HepG2 (cell line): ENCODE measurements around the gene FGF4. TPM values are rescaled to one million over a fixed set of nuclear protein-coding genes. Genes with fewer than 3 reads are reported as not detected.

Experiments used
- ATAC-seq: fragments of 200-7000 bp; cut with Tn5 transposase; 3 replicates; pipeline ENCODE4 v1.9.1; 2020; ENCODE audit warnings: mild to moderate bottlenecking, moderate library complexity
- BruUV-seq: library from RNA; stranded (reverse); fragments of 400-500 nt; replicated peaks from 2 replicates; lab custom pipeline; 2021; lab: Mats Ljungman, UMichigan
- CTCF ChIA-PET: fragments of 300-600 bp; formaldehyde crosslinking; extraction: SDS; loops from one replicate; lab custom pipeline; 2021; ENCODE audit warnings: low total read pairs, inconsistent platforms, low intra/inter-chr PET ratio; lab: Yijun Ruan, JAX
- POLR2A ChIA-PET: fragments of 350-600 bp; sonication (Branson Sonifier 250); formaldehyde crosslinking; loops from one replicate; lab custom pipeline; 2020; ENCODE audit warnings: antibody characterized with exemption, inconsistent platforms; lab: Yijun Ruan, JAX
- DNase-seq: peaks from one replicate; pipeline ENCODE4 v3.0.0-alpha.2; 2015; ENCODE audit warnings: low spot score
- FAIRE-seq: peaks from 3 replicates; lab custom pipeline; 2011; peaks lifted over from hg19 to GRCh38; lab: Jason Lieb, UNC
- H2AFZ ChIP-seq: one replicate; pipeline ENCODE4 v1.6.1; 2011; ENCODE audit warnings: low read length, inconsistent platforms
- H3K27ac ChIP-seq: fragments of 300-600 bp; 3 replicates; pipeline ENCODE4 v1.8.0; 2011; ENCODE audit warnings: mixed run types, mild to moderate bottlenecking, mixed read lengths, low read length, inconsistent platforms; ENCODE audit not compliant: insufficient read depth; ENCODE audit errors: extremely low read length
- H3K27me3 ChIP-seq, 2 experiments: fragments of 200-600 bp in 1 of 2; 2 replicates in 1 of 2; 3 replicates in 1 of 2; pipeline versions ENCODE4 v1.6.0 to v1.8.0; 2011; ENCODE audit warnings: low read length in 2 of 2, mild to moderate bottlenecking in 2 of 2, moderate library complexity in 2 of 2, inconsistent platforms in 1 of 2; ENCODE audit not compliant: insufficient read depth in 2 of 2, control insufficient read depth in 1 of 2
- H3K36me3 ChIP-seq, 2 experiments: fragments of 200-600 bp in 1 of 2; replicated peaks in 1 of 2; 2 replicates in 1 of 2; 3 replicates in 1 of 2; pipeline versions ENCODE4 v1.5.1 to v1.8.0; 2011; ENCODE audit warnings: low read length in 2 of 2, inconsistent platforms in 1 of 2; ENCODE audit not compliant: insufficient read depth in 2 of 2, control insufficient read depth in 1 of 2
- H3K4me1 ChIP-seq: 2 replicates; pipeline ENCODE4 v1.5.1; 2012; ENCODE audit warnings: low read length, inconsistent platforms; ENCODE audit not compliant: insufficient read depth
- H3K4me2 ChIP-seq: 2 replicates; pipeline ENCODE4 v1.6.0; 2011; ENCODE audit warnings: low read depth, low read length, inconsistent platforms
- H3K4me3 ChIP-seq, 3 experiments: fragments of 200-600 bp in 1 of 3; sonication (generic), shearing (Covaris generic) in 1 of 3; replicated peaks in 1 of 3; 2 replicates each; pipeline ENCODE4 v1.5.1; 2011 to 2016; ENCODE audit warnings: low read length in 3 of 3, inconsistent platforms in 2 of 3, low read depth in 2 of 3, mild to moderate bottlenecking in 2 of 3, control low read depth in 1 of 3, mixed read lengths in 1 of 3; ENCODE audit not compliant: insufficient read depth in 1 of 3
- H3K79me2 ChIP-seq: one replicate; pipeline ENCODE4 v1.6.1; 2011; ENCODE audit warnings: low read length, inconsistent platforms; ENCODE audit not compliant: insufficient read depth
- H3K9ac ChIP-seq: 2 replicates; pipeline ENCODE4 v1.6.0; 2011; ENCODE audit warnings: mild to moderate bottlenecking, low read depth, low read length, inconsistent platforms; ENCODE audit not compliant: insufficient read depth
- H3K9me3 ChIP-seq: 2 replicates; pipeline ENCODE4 v1.5.1; 2012; ENCODE audit warnings: mild to moderate bottlenecking, low read length
- H4K20me1 ChIP-seq: 2 replicates; pipeline ENCODE4 v1.6.0; 2011; ENCODE audit warnings: inconsistent platforms, mild to moderate bottlenecking, low read length, moderate library complexity; ENCODE audit not compliant: insufficient read depth
- ZNF431 ChIP-seq: sonication (generic); formaldehyde crosslinking; IDR thresholded peaks from 2 replicates; pipeline ENCODE4 v1.9.0; 2022; ENCODE audit warnings: missing genetic modification reagents, low read depth, mild to moderate bottlenecking, borderline replicate concordance
- ZNF629 ChIP-seq: sonication (generic); formaldehyde crosslinking; conservative IDR thresholded peaks from 2 replicates; pipeline ENCODE4 v1.5.0; 2020; ENCODE audit warnings: missing genetic modification reagents
- ZNF772 ChIP-seq: sonication (generic); formaldehyde crosslinking; IDR thresholded peaks from 2 replicates; pipeline ENCODE4 v1.5.0; 2020; ENCODE audit warnings: mild to moderate bottlenecking, missing genetic modification reagents
- WGBS: methylation state at CpG from one replicate; pipeline ENCODE4 v1.1.6; 2017; ENCODE audit warnings: low lambda C conversion rate; 5-methylcytosine and 5-hydroxymethylcytosine counted together
- in situ Hi-C: cut with HindIII; loops from 2 replicates; pipeline ENCODE4 v1.10.0; 2017; ENCODE audit warnings: low pct_unique_long_range_greater_than_20kb; ENCODE audit not compliant: extremely low pct_ligation_motif_present
- intact Hi-C: fragments of 100-400 bp; cut with micrococcal nuclease; formaldehyde crosslinking; loops from one replicate; pipeline ENCODE4 v1.10.0; 2022; ENCODE audit not compliant: unreplicated experiment
- polyA plus RNA-seq, 8 experiments: library from polyadenylated mRNA; depleted of rRNA in 3 of 8; stranded (reverse) in 7 of 8; unstranded in 1 of 8; fragments of >200 nt; fragmentation: Illumina TruSeq in 4 of 8; extraction: Trizol in 4 of 8; gene quantifications; 2 replicates each; pipeline versions ENCODE4 v1.2.1 to v1.2.3, GENCODE V29; 2011 to 2016; ENCODE audit warnings: low read depth in 4 of 8, missing spikeins in 1 of 8, mixed read lengths in 1 of 8; ENCODE audit not compliant: insufficient read depth in 1 of 8
- total RNA-seq, 5 experiments: library from RNA; depleted of rRNA; stranded (reverse); fragments of >200 nt; fragmentation: Illumina TruSeq; extraction: Trizol; gene quantifications; 2 replicates each; pipeline ENCODE4 v1.2.3, GENCODE V29; 2016; ENCODE audit warnings: low read depth in 1 of 5

The FGF4 gene
- total and polyA plus RNA-seq, 2 of the 13 experiments (the other 11 are each of a cell fraction or from before 2014, with no cell fraction given): not detected

DNA sequence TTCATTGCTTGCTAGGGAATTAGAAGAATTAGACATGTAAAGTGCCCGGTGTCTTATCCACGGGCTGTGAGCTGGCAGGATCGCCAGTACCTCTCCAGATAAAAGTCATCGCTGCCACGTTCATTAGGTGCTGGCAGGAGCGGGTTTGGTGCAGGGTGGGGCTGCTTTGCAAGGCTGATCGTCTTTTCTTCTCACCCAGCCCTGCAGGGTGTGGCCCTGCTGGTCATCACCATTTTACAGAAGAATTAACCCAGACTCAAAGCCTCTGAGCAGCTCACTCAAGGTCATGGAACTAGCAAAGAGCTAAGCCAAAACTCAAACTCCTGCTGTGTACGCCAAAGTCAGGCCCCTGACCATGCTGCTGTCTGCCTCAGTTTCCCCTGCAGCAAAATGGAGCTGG, 6.1 kb upstream of the FGF4 start:
- Histone ChIP-seq H3K79me2 (no peaks in the 10 kb centered on the region), H3K4me2 (no peak overlapping the region), H3K4me1 (no peaks in the 10 kb centered on the region), H3K9me3 (no peaks in the 10 kb centered on the region), H2AFZ (no peak overlapping the region), H3K36me3 (no peaks in the 10 kb centered on the region), H3K27me3 (peaks cover 3 to 35% of the 10 kb centered on the region in 2 experiments; a peak in 4 of 5 replicates), H3K4me3 (no peak overlapping the region), H4K20me1 (0 out of 2 replicates have a peak, but pooled peaks cover 2% of the 10 kb centered on the region), H3K9ac (no peak overlapping the region), H3K27ac (no peak overlapping the region)
- FAIRE-seq (no peak), DNase-seq (no peak), ATAC-seq (no peak)
- ChIA-PET POLR2A (no interaction called here), CTCF (no interaction called here)
- TF ChIP-seq ZNF431 (CRISPR knock-in tag): no peak
- no TSS peak for BruUV-seq
- in situ Hi-C loops: no loop called here
- WGBS: 4% methylated on average over 8 of the region's 8 CpGs
- intact Hi-C loops: no loop called here

DNA sequence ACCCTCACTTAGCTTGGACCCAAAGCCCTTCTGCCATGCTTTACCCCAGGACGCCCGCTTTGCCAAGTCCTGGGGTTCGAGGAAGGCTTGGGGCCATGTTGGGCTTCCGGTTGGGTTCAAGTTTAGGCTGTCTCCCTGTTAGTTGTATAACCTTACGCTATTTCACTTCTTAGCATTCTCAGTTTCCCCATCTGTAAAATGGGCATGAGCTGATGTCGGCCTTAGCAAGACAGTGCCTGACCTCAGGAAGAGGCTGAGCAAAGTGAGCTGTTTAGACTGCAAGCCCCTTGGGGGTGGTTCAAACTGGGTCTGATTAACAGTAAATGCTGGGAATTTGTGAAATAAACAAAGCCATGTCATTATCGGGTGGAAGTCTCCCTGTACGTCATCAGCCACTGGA, 3.2 kb upstream of the FGF4 start:
- FAIRE-seq (no peak), DNase-seq (no peak), ATAC-seq (no peak)
- POLR2A ChIA-PET: no interaction called here
- H3K4me1 ChIP-seq: no peaks in the 10 kb centered on the region
- WGBS: 54% methylated on average over 8 of the region's 8 CpGs
- H3K4me3 ChIP-seq: no peak overlapping the region
- intact Hi-C loops: no loop called here
- CTCF ChIA-PET: no interaction called here
- H4K20me1 ChIP-seq: 0 out of 2 replicates have a peak, but pooled peaks cover 2% of the 10 kb centered on the region
- H3K27ac ChIP-seq: no peak overlapping the region
- H3K9ac ChIP-seq: no peak overlapping the region
- H3K9me3 ChIP-seq: no peaks in the 10 kb centered on the region
- H3K79me2 ChIP-seq: no peaks in the 10 kb centered on the region
- H2AFZ ChIP-seq: no peak overlapping the region
- BruUV-seq: no TSS peak
- no peak overlapping the region for H3K4me2 ChIP-seq
- in situ Hi-C loops: no loop called here
- no peaks in the 10 kb centered on the region for H3K36me3 ChIP-seq
- H3K27me3 ChIP-seq: peaks cover 7 to 49% of the 10 kb centered on the region in 2 experiments; a peak in 4 of 5 replicates
- TF ChIP-seq ZNF772 (CRISPR knock-in tag) (no peak), ZNF629 (CRISPR knock-in tag) (peak; percentile 60; the same call in 1 of the 2 replicates)
